GM18505 (cell line): ENCODE data around the gene C19orf73.
"Not testable (repeated sequence)": the region's sequence is repeated elsewhere in the genome, so short reads cannot be mapped to it uniquely, and the experiment has no call there.

Experiments used
- ATAC-seq: cut with Tn5 transposase; IDR thresholded peaks from one replicate; pipeline ENCODE4 v1.9.1; 2021; ENCODE audit not compliant: unreplicated experiment
- POLR2A ChIP-seq: IDR thresholded peaks from 4 replicates; pipeline ENCODE4 v1.6.1; 2011; ENCODE audit warnings: borderline replicate concordance; ENCODE audit not compliant: insufficient read depth, insufficient read length; ENCODE audit errors: extremely low read depth

The C19orf73 gene

DNA sequence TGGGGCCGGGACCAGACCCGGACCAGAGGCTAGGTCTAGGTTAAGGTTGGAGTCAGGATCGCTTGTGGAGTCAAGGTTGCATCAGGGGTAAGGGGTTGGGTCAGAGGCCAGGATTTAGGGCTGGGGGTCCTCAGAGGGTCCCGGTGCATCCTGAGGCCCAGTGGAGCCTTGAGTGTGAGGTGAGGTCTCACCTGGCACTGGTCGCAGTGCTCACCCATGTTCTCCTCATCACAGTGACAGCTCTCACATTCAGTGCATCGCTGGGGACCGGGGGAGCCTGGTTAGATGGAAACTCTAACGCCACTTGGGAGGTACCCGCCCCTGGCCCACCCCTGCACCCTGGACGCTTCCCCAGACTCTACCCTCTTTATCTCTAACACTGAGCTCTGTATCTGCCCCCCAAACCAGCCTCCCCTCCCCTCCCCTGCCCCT lies 33.2 kb upstream of the C19orf73 start:
- ATAC-seq: no peak

DNA sequence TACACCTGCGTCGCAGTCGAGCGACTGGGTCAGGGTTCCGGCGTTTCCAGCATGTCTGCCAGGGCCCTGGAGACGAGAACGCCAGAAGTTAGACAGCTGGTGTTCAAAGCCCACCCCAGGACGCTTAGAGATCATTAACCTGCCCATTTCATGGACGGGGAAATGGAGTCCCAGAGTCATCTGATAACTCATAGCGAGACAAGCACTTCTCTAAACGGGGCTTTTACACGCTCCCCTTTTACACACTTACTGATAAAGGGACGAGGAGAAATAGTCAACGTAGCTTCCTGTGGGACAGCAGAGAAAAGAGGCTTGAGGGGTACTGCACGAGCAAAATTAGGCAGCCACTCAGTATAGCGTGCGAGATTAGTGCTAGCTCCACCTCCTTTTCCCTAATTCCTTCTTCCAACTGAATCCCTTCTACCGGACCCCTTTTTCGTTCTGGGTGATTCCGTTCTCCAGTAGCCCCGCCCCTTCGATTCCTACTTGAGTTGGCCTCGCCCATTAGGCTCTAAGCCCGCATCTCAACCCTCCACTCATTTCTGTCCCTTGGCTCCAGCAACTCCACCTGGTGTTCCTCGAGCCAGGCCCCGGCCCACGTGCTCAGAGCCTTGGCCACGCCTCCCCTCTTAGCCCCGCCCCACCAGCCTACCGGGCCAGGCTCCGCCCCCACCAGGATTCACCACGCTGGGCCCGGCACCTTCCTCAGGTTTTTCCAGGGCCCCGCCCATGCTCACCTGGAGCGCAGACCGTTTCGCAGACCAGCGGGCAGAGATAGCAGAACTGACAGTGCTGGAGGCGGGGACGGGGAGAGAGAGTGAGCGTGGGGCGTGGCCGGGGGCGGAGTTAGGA lies 32.5 kb upstream of the C19orf73 start:
- ATAC-seq: no peak
- no peak for TF ChIP-seq POLR2A

More for the DNA sequence above, 33.2 kb upstream of the C19orf73 start:
- TF ChIP-seq POLR2A: no peak

DNA sequence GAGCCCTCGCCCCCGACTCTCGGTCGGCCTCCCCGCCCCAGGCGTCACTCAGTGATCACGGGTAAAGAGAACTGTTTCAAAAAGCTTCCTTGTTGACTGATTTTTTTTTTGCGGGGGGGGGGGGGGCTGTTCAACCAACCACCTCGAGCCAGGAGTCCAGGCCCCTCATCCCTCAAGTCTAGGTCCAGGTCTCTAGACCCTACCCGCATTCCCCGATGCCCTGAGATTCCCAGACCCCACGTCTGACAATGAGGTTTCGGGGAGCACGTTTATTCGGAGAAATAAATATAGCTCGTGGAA lies 32.0 kb upstream of the C19orf73 start:
- TF ChIP-seq POLR2A: no peak
- ATAC-seq: no peak

DNA sequence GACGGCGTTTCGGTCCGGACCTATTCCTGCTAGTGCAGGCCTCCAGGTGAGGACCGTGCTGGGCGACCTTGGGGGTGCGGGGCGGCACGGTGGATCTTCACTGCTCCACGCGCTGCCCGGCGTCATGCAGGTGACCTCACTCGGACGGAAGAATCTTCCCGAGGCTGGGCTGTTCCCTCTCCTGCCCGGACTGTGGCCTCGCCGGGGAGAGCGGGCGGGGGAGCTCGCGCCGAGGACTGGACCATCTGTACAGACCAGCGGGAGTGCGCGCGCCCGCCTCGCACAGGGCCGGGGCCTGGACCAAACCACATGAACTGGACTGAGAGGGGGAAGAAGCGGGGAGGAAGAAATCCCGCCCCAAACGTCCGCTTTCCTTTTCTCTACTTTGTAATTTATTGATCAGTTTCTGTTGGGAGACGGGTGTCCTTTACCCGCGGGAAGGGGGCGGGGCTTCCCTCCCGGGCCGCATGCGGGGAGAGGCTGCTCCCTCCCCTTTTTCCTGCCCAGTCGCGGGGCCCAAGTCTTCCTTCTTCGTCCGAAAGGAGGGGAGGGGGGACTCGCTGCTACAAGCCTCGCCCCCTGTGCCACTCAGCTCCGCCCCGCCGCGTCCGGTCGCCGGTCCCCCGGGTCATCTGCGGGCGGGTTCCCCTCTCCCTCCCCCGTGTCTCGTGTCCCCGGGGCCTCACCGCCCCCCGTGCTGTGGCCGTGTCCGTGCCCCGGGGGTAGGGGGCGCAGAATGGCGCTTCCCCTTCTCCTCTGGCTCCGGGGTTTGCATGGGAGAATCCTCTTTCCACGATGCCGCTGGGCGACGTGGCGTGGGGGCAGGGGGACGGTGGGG lies 31.4 kb upstream of the C19orf73 start:
- no peak for ATAC-seq
- TF ChIP-seq POLR2A: no peak

DNA sequence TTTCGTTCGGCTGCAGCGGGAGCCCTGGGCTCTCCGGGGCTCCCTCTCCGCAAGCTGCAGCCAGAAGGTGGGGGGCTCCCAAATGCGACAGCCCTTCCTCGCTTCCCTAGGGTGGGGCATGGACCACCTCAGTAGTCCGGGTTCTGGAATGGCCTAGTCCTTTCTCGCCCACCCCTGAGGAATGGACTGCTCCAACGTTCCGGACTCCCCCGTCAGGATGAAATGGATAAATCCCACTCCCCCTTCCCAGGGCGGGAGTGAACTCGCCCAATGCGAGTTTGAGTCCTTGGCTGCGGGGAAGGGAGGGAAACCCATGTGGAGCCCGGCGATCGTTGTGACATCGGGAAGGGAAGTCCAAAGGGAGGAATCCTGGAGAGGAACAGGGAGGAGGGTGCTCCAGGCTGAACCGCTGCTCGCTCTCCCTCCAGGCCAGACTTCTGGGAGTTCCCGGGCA lies 30.7 kb upstream of the C19orf73 start:
- ATAC-seq: no peak
- TF ChIP-seq POLR2A: no peak

DNA sequence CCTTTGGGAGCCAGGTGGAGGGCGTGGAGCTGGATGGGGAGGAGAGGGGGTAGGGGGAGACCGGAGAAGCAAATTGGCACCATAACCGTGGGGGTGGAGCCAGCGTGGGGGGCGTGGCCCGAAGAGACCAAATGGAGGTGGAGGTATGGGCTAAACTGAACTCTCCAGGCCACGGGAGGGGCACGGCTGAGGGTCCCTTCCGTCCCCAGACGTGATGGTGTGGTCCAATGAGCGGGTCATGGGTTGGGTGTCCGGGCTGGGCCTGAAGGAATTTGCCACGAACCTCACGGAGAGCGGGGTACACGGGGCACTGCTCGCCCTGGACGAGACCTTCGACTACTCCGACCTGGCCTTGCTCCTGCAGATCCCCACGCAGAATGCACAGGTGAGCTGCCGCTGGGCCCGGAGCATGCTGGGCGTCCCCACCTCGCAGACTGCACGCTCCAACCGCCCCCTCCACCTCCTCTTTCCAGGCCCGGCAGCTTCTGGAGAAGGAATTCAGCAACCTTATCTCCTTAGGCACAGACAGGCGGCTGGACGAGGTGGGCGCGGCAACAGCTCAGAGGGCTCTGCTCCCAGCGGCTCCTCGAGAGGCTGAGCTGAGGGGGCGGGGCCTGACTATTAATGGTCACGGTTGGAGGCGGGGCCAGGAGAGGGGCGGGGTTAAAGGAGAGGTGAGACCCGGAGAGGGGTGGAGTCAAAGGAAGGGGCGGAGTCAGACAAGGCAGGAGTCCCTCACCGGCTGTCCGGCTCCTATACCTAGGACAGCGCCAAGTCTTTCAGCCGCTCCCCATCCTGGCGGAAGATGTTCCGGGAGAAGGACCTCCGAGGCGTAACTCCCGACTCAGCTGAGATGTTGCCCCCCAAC lies 30.1 kb upstream of the C19orf73 start:
- TF ChIP-seq POLR2A: no peak
- ATAC-seq: no peak

DNA sequence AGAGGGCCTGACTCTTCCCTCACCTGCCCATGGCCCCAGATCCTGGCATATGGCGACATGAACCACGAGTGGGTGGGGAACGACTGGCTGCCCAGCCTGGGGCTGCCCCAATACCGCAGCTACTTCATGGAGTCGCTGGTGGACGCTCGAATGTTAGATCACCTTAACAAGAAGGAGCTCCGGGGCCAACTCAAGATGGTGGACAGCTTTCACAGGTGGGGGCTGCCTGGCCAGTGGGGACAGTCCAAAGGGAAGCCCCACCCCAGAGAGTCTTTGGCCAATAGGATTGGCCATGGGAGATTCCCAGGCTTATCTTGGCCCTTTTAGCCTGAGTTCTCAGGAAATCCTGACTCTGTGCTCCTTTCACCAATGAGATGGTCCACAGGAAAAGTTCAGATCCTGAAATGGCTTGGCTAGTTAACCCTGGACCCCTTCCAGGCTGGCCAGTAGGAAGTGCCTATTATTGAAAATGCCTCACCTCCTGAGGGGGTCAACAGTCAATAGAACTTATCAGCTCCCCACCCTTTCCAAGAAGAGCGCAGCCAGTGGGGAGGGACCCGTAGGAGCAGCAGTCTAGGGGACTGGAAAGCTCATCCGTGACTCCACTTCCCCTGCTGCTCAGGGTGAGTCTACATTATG lies 29.2 kb upstream of the C19orf73 start:
- TF ChIP-seq POLR2A: no peak
- ATAC-seq: no peak

DNA sequence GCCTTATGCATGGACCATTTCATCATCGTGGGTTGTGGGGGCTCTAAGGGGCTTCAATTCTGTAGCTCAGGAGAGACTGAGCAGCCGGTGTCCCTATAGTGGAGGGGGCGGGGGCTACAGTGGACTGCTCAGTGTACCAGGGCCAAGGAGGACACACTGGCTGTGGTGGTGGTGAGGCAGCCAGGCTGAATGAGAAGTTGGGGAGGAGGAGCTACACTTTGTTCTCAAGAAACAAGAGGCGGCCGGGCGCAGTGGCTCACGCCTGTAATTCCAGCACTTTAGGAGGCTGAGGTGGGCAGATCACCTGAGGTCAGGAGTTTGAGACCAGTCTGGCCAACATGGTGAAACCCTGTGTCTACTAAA lies 27.4 kb upstream of the C19orf73 start:
- ATAC-seq: not testable (repeated sequence)

DNA sequence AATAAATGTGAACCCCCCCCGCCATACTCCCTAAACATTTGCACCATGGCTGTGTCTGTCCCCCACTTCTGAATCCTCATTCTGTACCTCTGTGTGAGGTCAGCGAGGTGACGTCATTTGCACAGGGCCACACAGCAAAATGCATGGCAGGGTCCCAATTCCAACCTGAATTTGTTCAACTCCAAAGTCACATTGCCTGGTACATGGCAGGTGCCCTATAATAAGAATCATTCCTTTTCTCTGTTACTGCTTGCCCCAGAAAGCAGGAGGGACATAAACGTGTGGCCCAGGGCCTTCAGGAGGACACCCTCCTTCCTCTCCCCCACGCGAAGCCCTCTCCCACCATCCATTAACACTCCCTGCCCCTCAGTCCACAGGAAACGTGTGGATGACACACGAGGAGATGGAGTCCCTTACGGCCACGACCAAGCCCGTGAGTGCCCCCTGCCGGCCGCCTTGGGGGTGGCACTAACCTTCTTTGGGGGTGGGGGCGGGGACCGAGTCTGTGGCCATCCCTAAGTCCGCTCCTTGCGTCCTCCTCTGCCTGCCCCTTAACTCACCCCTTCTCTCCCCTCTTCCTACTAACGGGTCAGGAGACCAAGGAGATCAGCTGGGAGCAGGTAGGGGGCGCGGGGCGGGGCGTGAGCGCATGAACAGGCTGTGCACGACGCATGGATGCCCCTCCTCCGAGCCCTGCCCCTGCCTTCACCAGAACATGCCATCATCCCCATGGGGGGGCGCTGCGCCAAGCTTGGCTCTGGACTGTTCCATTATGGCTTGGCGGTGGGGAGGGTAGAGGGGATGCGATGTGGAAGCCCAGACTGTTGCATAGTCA lies 26.8 kb upstream of the C19orf73 start:
- no peak for TF ChIP-seq POLR2A
- no peak for ATAC-seq

DNA sequence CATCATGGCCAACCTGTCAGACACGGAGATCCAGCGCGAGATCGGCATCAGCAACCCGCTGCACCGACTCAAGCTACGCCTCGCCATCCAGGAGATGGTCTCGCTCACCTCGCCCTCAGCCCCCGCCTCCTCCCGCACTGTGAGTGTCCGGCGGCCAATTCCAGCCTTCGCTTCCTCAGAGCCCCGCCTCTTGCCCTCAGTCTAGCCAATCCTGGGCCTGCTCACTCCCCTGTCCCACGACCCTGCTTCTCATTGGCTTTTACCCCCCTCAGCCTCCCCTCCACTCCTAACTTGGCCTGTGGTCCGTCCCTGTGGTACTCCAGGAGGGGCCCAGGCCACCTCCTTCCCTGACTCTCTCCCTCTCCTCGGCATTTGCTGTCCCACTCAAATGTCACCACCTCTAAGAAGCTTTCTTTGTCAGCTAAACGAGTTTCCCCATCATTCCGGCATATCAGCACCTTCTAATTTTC lies 24.0 kb upstream of the C19orf73 start:
- peak; percentile 65 for ATAC-seq
- no peak for TF ChIP-seq POLR2A

DNA sequence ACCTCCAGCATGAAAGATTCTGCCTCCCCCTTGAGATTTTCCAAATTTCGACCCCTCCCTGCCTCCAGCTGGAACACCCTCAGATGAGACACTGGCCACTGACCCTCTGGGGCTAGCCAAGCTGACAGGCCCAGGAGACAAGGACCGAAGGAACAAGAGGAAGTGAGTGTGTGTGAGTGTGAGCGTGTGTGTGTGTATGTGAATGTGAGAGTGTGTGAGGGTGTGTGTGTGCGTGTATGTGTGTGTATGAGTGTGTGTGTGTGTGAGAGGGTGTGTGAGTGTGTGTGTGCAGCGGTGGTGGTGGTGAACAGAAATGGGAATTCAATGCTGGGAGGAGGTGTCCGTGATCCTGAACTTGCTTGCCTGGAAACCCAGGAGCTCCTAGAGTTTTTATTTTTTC lies 22.4 kb upstream of the C19orf73 start:
- no peak for ATAC-seq

DNA sequence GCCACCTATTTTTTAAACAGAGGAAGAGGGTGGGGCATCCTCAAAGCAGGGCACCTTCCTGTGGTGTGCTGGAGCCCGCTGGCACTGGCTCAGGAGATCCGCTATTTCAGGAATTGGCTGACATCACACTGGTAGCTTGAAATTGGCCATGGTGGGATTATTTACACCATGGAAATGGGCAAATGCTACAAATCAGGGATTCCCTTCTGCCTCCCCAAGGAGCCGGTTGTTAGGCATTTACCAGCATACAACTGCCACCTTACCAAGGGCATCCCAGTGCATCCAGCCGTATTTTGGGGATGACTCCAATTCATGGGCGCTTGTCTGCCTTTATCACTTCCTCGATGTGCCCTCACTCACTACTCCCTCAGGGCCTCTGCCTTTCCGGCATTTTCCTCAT lies 22.0 kb upstream of the C19orf73 start:
- ATAC-seq: no peak
- TF ChIP-seq POLR2A: no peak

More for the DNA sequence above, 22.4 kb upstream of the C19orf73 start:
- TF ChIP-seq POLR2A: no peak

DNA sequence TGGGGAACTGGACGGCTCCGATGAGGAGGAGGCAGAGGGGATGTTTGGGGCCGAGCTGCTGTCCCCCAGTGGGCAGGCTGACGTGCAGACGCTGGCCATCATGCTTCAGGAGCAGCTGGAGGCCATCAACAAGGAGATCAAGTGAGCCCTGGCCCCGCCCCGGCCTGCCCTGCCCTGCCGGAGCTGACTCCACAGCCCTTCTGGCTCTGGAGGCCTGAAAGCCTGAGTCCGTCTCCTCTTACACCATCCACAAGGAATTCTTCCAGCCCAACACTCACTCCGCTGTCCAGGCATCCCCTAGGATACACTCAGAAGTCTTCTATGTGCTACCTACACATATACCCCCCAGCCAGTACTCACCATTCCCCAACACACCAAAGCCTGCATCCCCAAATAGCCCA lies 17.8 kb upstream of the C19orf73 start:
- TF ChIP-seq POLR2A: no peak
- no peak for ATAC-seq

DNA sequence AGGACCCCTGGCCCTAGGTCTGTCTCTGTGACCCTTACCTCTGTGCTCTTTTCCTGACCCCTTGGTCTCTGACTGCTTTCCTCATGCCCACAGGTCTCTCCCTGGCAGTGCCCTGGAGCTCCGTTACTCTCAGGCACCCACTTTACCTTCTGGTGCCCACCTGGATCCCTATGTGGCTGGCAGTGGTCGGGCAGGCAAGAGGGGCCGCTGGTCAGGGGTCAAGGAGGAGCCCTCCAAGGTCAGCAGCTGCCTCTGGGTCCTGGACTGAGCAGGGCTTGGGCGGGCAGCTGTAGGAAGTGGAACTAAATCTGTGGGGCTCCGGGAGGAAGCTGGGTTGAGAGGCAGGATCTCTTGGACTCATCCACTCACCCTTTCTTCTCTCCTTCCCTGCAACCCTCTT lies 16.7 kb upstream of the C19orf73 start:
- TF ChIP-seq POLR2A: no peak
- no peak for ATAC-seq
